Thymus (tissue), 11 donors: Measurements from ENCODE around the gene SNX11. TPM values are rescaled to one million over a fixed set of nuclear protein-coding genes. Genes with fewer than 3 reads are reported as not detected.

Experiments used
- DNase-seq, 9 donors: peaks; one replicate each; pipeline ENCODE4 v3.0.0-alpha.2; 2013; ENCODE audit warnings: low spot score in 9 of 9, low read depth in 6 of 9, missing footprints in 1 of 9
- H3K27ac ChIP-seq, 2 donors: one replicate each; pipeline ENCODE4 v1.5.1; 2013; ENCODE audit warnings: control low read depth in 1 of 2, low read depth in 1 of 2, low read length in 1 of 2, mild to moderate bottlenecking in 1 of 2, moderate library complexity in 1 of 2
- H3K27me3 ChIP-seq, 2 donors: one replicate each; pipeline ENCODE4 v1.5.1; 2013; ENCODE audit warnings: low read length in 1 of 2; ENCODE audit not compliant: control insufficient read depth in 2 of 2, insufficient read depth in 1 of 2
- H3K36me3 ChIP-seq, 2 donors: one replicate each; pipeline ENCODE4 v1.5.1; 2013; ENCODE audit warnings: low read length in 1 of 2, mild to moderate bottlenecking in 1 of 2, moderate library complexity in 1 of 2; ENCODE audit not compliant: control insufficient read depth in 2 of 2, insufficient read depth in 2 of 2
- H3K4me1 ChIP-seq, 2 donors: one replicate each; pipeline ENCODE4 v1.5.1; 2013; ENCODE audit warnings: low read length in 2 of 2; ENCODE audit not compliant: control insufficient read depth in 2 of 2, insufficient read depth in 2 of 2
- H3K4me3 ChIP-seq, 2 donors: one replicate each; pipeline ENCODE4 v1.5.1; 2013; ENCODE audit warnings: low read length in 2 of 2, control low read depth in 1 of 2, mild to moderate bottlenecking in 1 of 2
- H3K9me3 ChIP-seq, 2 donors: one replicate each; pipeline ENCODE4 v1.5.1; 2013; ENCODE audit warnings: low read length in 1 of 2, mild to moderate bottlenecking in 1 of 2; ENCODE audit not compliant: control insufficient read depth in 2 of 2, insufficient read depth in 1 of 2
- WGBS: extraction: QIAGEN DNeasy Blood & Tissue Kit; methylation state at CpG from one replicate; pipeline ENCODE4 v1.1.7; 2013; 5-methylcytosine and 5-hydroxymethylcytosine counted together
- polyA plus RNA-seq: library from polyadenylated mRNA; stranded (reverse); fragments of 200-250 nt; gene quantifications from one replicate; pipeline ENCODE4 v1.2.3, GENCODE V29; 2013
- total RNA-seq: library from RNA; stranded (reverse); fragments of 120-200 nt; gene quantifications from one replicate; pipeline ENCODE4 v1.2.4, GENCODE V29; 2013
- donor health status: healthy.

The SNX11 gene
- total and polyA plus RNA-seq, 2 donors: 15.9 to 23.6 TPM

- H3K9me3 ChIP-seq: no peaks in the 10 kb centered on the region
- no peak overlapping the region for H3K4me3 ChIP-seq
- H3K27me3 ChIP-seq: no peaks in the 10 kb centered on the region
- peaks cover 3 to 16% of the 10 kb centered on the region in 2 donors for H3K36me3 ChIP-seq
- no peak overlapping the region for H3K27ac ChIP-seq
- WGBS: 95% methylated on average over 11 of the region's 11 CpGs
- no peaks in the 10 kb centered on the region for H3K4me1 ChIP-seq
- DNase-seq: no peak
Observed at GRCh38 chr17:48150597-48151001, 43.0 kb downstream of the SNX11 start.

- H3K27ac ChIP-seq: no peak overlapping the region
- no peak for DNase-seq
- H3K4me3 ChIP-seq: no peak overlapping the region
- H3K9me3 ChIP-seq: no peaks in the 10 kb centered on the region
- no peaks in the 10 kb centered on the region for H3K27me3 ChIP-seq
- H3K4me1 ChIP-seq: no peaks in the 10 kb centered on the region
- over 99% methylated on average over 3 of the region's 3 CpGs for WGBS
- H3K36me3 ChIP-seq: peaks cover 3 to 22% of the 10 kb centered on the region in 2 donors
Observed at GRCh38 chr17:48151220-48151619, 43.7 kb downstream of the SNX11 start.

GRCh38 chr17:48152289-48152688, 44.7 kb downstream of the SNX11 start:
- Histone ChIP-seq H3K27me3 (no peaks in the 10 kb centered on the region), H3K4me3 (no peak overlapping the region), H3K27ac (no peak overlapping the region), H3K9me3 (no peaks in the 10 kb centered on the region), H3K36me3 (peaks cover 3 to 24% of the 10 kb centered on the region in 2 donors), H3K4me1 (no peaks in the 10 kb centered on the region)
- no peak for DNase-seq
- 74% methylated on average over 4 of the region's 4 CpGs for WGBS

- no peak for DNase-seq
- H3K4me3 ChIP-seq: no peak overlapping the region
- no peaks in the 10 kb centered on the region for H3K4me1 ChIP-seq
- H3K36me3 ChIP-seq: peaks cover 3 to 19% of the 10 kb centered on the region in 2 donors
- 53% methylated on average over 6 of the region's 6 CpGs for WGBS
- no peak overlapping the region for H3K27ac ChIP-seq
- no peaks in the 10 kb centered on the region for H3K27me3 ChIP-seq
- H3K9me3 ChIP-seq: no peaks in the 10 kb centered on the region
Observed at GRCh38 chr17:48153691-48154358, 46.3 kb downstream of the SNX11 start.

GRCh38 chr17:48155889-48156611, 48.5 kb downstream of the SNX11 start:
- Histone ChIP-seq H3K27me3 (no peaks in the 10 kb centered on the region), H3K27ac (no peak overlapping the region), H3K4me1 (no peaks in the 10 kb centered on the region), H3K4me3 (no peak overlapping the region), H3K9me3 (no peaks in the 10 kb centered on the region), H3K36me3 (peaks cover 5 to 24% of the 10 kb centered on the region in 2 donors)
- no peak for DNase-seq
- WGBS: 33% methylated on average over 21 of the region's 21 CpGs

- H3K4me3 ChIP-seq: no peak overlapping the region
- no peak for DNase-seq
- H3K4me1 ChIP-seq: no peaks in the 10 kb centered on the region
- WGBS: 99% methylated on average over 4 of the region's 4 CpGs
- no peaks in the 10 kb centered on the region for H3K9me3 ChIP-seq
- no peaks in the 10 kb centered on the region for H3K27me3 ChIP-seq
- H3K36me3 ChIP-seq: peaks cover 13 to 19% of the 10 kb centered on the region in 2 donors
- no peak overlapping the region for H3K27ac ChIP-seq
Observed at GRCh38 chr17:48159232-48159631, 51.7 kb downstream of the SNX11 start.

- Histone ChIP-seq H3K4me3 (no peak overlapping the region), H3K36me3 (peaks cover 13 to 16% of the 10 kb centered on the region in 2 donors), H3K4me1 (no peaks in the 10 kb centered on the region), H3K9me3 (no peaks in the 10 kb centered on the region), H3K27me3 (no peaks in the 10 kb centered on the region), H3K27ac (no peak overlapping the region)
- DNase-seq: no peak
- WGBS: 98% methylated on average over 5 of the region's 5 CpGs
Observed at GRCh38 chr17:48160177-48161081, 52.9 kb downstream of the SNX11 start.

- no peaks in the 10 kb centered on the region for H3K9me3 ChIP-seq
- no peak overlapping the region for H3K4me3 ChIP-seq
- H3K4me1 ChIP-seq: no peaks in the 10 kb centered on the region
- H3K27ac ChIP-seq: no peak overlapping the region
- H3K27me3 ChIP-seq: no peaks in the 10 kb centered on the region
- no peak for DNase-seq
- 98% methylated on average over 4 of the region's 4 CpGs for WGBS
- H3K36me3 ChIP-seq: peaks cover 9 to 13% of the 10 kb centered on the region in 2 donors
Observed at GRCh38 chr17:48161127-48161905, 53.8 kb downstream of the SNX11 start.
